GM12878 (cell line): ENCODE data around the gene ABHD12B. TPM values are rescaled to one million over a fixed set of nuclear protein-coding genes. Genes with fewer than 3 reads are reported as not detected.

Experiments
- ATAC-seq: fragments of 200-7000 bp; cut with Tn5 transposase; 3 replicates; pipeline ENCODE4 v1.9.1; 2020; ENCODE audit warnings: mild to moderate bottlenecking, moderate library complexity
- BruUV-seq: library from RNA; stranded (reverse); fragments of 400-500 nt; replicated peaks from 2 replicates; lab custom pipeline; 2021; lab: Mats Ljungman, UMichigan
- CTCF ChIA-PET: fragments of 300-600 bp; sonication (Branson Sonifier 250); formaldehyde crosslinking; extraction: SDS; loops from one replicate; lab custom pipeline; 2021; ENCODE audit warnings: inconsistent platforms; lab: Yijun Ruan, JAX
- POLR2A ChIA-PET: fragments of 350-600 bp; formaldehyde crosslinking; extraction: SDS; loops from one replicate; lab custom pipeline; 2021; ENCODE audit warnings: inconsistent platforms; lab: Charles Lee
- RAD21 ChIA-PET: fragments of 300-600 bp; sonication (Branson Sonifier 250); formaldehyde crosslinking; loops from one replicate; lab custom pipeline; 2023; ENCODE audit warnings: antibody characterized with exemption; ENCODE audit not compliant: unreplicated experiment; lab: Charles Lee
- SMC1A ChIA-PET: fragments of 300-600 bp; sonication (Branson Sonifier 250); formaldehyde crosslinking; loops from one replicate; lab custom pipeline; 2023; ENCODE audit not compliant: unreplicated experiment, uncharacterized antibody; lab: Charles Lee
- DNase-seq: peaks from one replicate; pipeline ENCODE4 v3.0.0-alpha.2; 2011; ENCODE audit warnings: low read depth, low spot score
- FAIRE-seq: peaks from 3 replicates; lab custom pipeline; 2011; peaks lifted over from hg19 to GRCh38; lab: Jason Lieb, UNC
- H2AFZ ChIP-seq: 2 replicates; pipeline ENCODE4 v1.6.0; 2011; ENCODE audit warnings: low read depth, low read length, control low read depth; ENCODE audit not compliant: control insufficient read depth
- H3K27ac ChIP-seq: 2 replicates; pipeline ENCODE4 v1.5.1; 2011; ENCODE audit warnings: control low read depth; ENCODE audit not compliant: control insufficient read depth, insufficient read depth
- H3K27me3 ChIP-seq, 2 experiments: replicated peaks in 1 of 2; 2 replicates each; pipeline versions ENCODE4 v1.6.0 to v1.6.1; 2011; ENCODE audit warnings: low read length in 1 of 2; ENCODE audit not compliant: control insufficient read depth in 2 of 2, insufficient read depth in 2 of 2
- H3K36me3 ChIP-seq, 2 experiments: 2 replicates each; pipeline ENCODE4 v1.5.1; 2011; ENCODE audit warnings: low read length in 1 of 2; ENCODE audit not compliant: control insufficient read depth in 2 of 2, insufficient read depth in 2 of 2
- H3K4me1 ChIP-seq: 2 replicates; pipeline ENCODE4 v1.6.1; 2011; ENCODE audit warnings: mild to moderate bottlenecking, low read length, moderate library complexity, mixed read lengths; ENCODE audit not compliant: control insufficient read depth, insufficient read depth
- H3K4me2 ChIP-seq: 2 replicates; pipeline ENCODE4 v1.6.0; 2011; ENCODE audit warnings: control low read depth; ENCODE audit not compliant: control insufficient read depth, insufficient read depth
- H3K4me3 ChIP-seq: fragments of 200-600 bp; sonication (generic); 2 replicates; pipeline ENCODE4 v1.5.1; 2016
- H3K79me2 ChIP-seq: 2 replicates; pipeline ENCODE4 v1.6.0; 2011; ENCODE audit warnings: low read length; ENCODE audit not compliant: control insufficient read depth, insufficient read depth
- H3K9ac ChIP-seq: 2 replicates; pipeline ENCODE4 v1.8.0; 2011; ENCODE audit warnings: low read length, control low read depth, mixed read lengths; ENCODE audit not compliant: control insufficient read depth, insufficient read depth
- H3K9me3 ChIP-seq: replicated peaks from 3 replicates; pipeline ENCODE4 v1.5.1; 2011; ENCODE audit warnings: mild to moderate bottlenecking, low read length; ENCODE audit not compliant: control insufficient read depth, insufficient read depth
- H4K20me1 ChIP-seq: 2 replicates; pipeline ENCODE4 v1.6.0; 2011; ENCODE audit not compliant: control insufficient read depth, insufficient read depth
- BCL11A ChIP-seq: IDR thresholded peaks from 2 replicates; pipeline ENCODE4 v1.6.1; 2011; ENCODE audit warnings: low read depth, low read length
- BMI1 ChIP-seq: fragments of 450-650 bp; IDR thresholded peaks from 2 replicates; pipeline ENCODE4 v1.6.1; 2016; ENCODE audit warnings: mild to moderate bottlenecking, moderate library complexity, borderline replicate concordance
- BRCA1 ChIP-seq: IDR thresholded peaks from 2 replicates; pipeline ENCODE4 v1.6.1; 2011; ENCODE audit warnings: low read depth, low read length, improper control_type of control experiment
- CREB1 ChIP-seq: IDR thresholded peaks from 2 replicates; pipeline ENCODE4 v1.6.1; 2012; ENCODE audit warnings: low read depth, mild to moderate bottlenecking, inconsistent platforms
- E2F4 ChIP-seq: IDR thresholded peaks from 2 replicates; pipeline ENCODE4 v1.6.1; 2012; ENCODE audit warnings: low read depth, low read length, improper control_type of control experiment
- ETV6 ChIP-seq, 2 experiments: fragments of 450-650 bp in 1 of 2; IDR thresholded peaks in 1 of 2; conservative IDR thresholded peaks in 1 of 2; 2 replicates each; pipeline ENCODE4 v1.6.1; 2014; ENCODE audit warnings: antibody characterized with exemption in 1 of 2, borderline replicate concordance in 1 of 2, low read depth in 1 of 2, mild to moderate bottlenecking in 1 of 2, moderate library complexity in 1 of 2
- FOS ChIP-seq: IDR thresholded peaks from 3 replicates; pipeline ENCODE4 v1.6.1; 2011; ENCODE audit warnings: borderline replicate concordance; ENCODE audit not compliant: insufficient read length; ENCODE audit errors: extremely low read depth
- KDM1A ChIP-seq: fragments of 200-600 bp; sonication (generic); IDR thresholded peaks from 2 replicates; pipeline ENCODE4 v1.6.1; 2016; ENCODE audit warnings: borderline replicate concordance
- NFIC ChIP-seq: IDR thresholded peaks from 2 replicates; pipeline ENCODE4 v1.6.1; 2012; ENCODE audit warnings: low read depth, mild to moderate bottlenecking, inconsistent platforms, low read length, moderate library complexity
- PAX8 ChIP-seq: fragments of 450-650 bp; IDR thresholded peaks from 2 replicates; pipeline ENCODE4 v1.6.1; 2017; ENCODE audit warnings: mild to moderate bottlenecking, moderate library complexity
- SIN3A ChIP-seq: IDR thresholded peaks from 2 replicates; pipeline ENCODE4 v1.6.1; 2012; ENCODE audit warnings: low read depth, low read length, improper control_type of control experiment
- USF1 ChIP-seq: IDR thresholded peaks from 2 replicates; pipeline ENCODE4 v1.6.1; 2011; ENCODE audit warnings: borderline replicate concordance, low read depth, mild to moderate bottlenecking, moderate library complexity, mixed read lengths, low read length; ENCODE audit not compliant: insufficient read depth; ENCODE audit errors: extremely low read length
- WRNIP1 ChIP-seq: IDR thresholded peaks from 2 replicates; pipeline ENCODE4 v1.6.1; 2011; ENCODE audit warnings: low read depth, low read length, improper control_type of control experiment, borderline replicate concordance
- ZNF622 ChIP-seq: fragments of 450-650 bp; IDR thresholded peaks from 2 replicates; pipeline ENCODE4 v1.6.1; 2017; ENCODE audit warnings: mild to moderate bottlenecking, inconsistent platforms
- WGBS: methylation state at CpG from one replicate; pipeline ENCODE4 v1.1.6; 2016; ENCODE audit warnings: low lambda C conversion rate; ENCODE audit not compliant: insufficient replicate concordance, insufficient coverage; ENCODE audit errors: missing lambda C conversion rate; 5-methylcytosine and 5-hydroxymethylcytosine counted together
- in situ Hi-C: fragments of 300-500 bp; cut with MboI; formaldehyde crosslinking; loops from 9 replicates; pipeline ENCODE4 v1.14.3; 2018; ENCODE audit warnings: mixed read lengths
- intact Hi-C: fragments of 100-400 bp; cut with micrococcal nuclease; formaldehyde crosslinking; loops from one replicate; pipeline ENCODE4 v1.14.2; 2022; ENCODE audit not compliant: unreplicated experiment
- polyA plus RNA-seq, 11 experiments: library from polyadenylated mRNA; depleted of rRNA in 4 of 11; unstranded in 6 of 11; stranded (reverse) in 5 of 11; fragments of >200 nt; fragmentation: Nextera tagmentation in 4 of 11; fragmentation: Illumina TruSeq in 1 of 11; extraction: Ambion mirVana in 4 of 11; extraction: Trizol in 1 of 11; gene quantifications; 1 replicate in 1 of 11; 2 replicates in 10 of 11; pipeline versions ENCODE4 v1.2.1 to v1.2.3, GENCODE V29; 2011 to 2016; ENCODE audit warnings: inconsistent platforms in 2 of 11, missing spikeins in 2 of 11, low read depth in 1 of 11
- total RNA-seq, 4 experiments: library from RNA; depleted of rRNA in 3 of 4; stranded (reverse); fragments of >200 nt in 3 of 4; fragmentation: Illumina TruSeq in 1 of 4; extraction: Trizol in 1 of 4; gene quantifications; 2 replicates each; pipeline versions ENCODE4 v1.2.1 to v1.2.3, GENCODE V29; 2013 to 2021

Gene ABHD12B
- total and polyA plus RNA-seq, 10 of the 15 experiments (the other 5 are each of a cell fraction or from before 2014, with no cell fraction given), result not detected

GRCh38 chr14:50825307-50825706 is 46.5 kb upstream of the ABHD12B start:
- peak overlapping the region; percentile 80 for H3K4me2 ChIP-seq
- intact Hi-C loops, result loop anchor here (10.0 kb wide), 1 partner anchor 511 kb away; the partner anchor contains the start of genes DMAC2L and L2HGDH
- BruUV-seq, result TSS peak; percentile 1

GRCh38 chr14:50826681-50827080 is 45.2 kb upstream of the ABHD12B start:
- Histone ChIP-seq H3K27me3 (no peaks in the 10 kb centered on the region), H3K79me2 (peaks cover 98% of the 10 kb centered on the region), H3K4me2 (peak overlapping the region; percentile 80), H3K4me1 (peaks cover 21% of the 10 kb centered on the region), H3K9me3 (no peaks in the 10 kb centered on the region), H4K20me1 (0 out of 2 replicates have a peak, but pooled peaks cover 4% of the 10 kb centered on the region), H3K36me3 (peaks cover 0 to 2% of the 10 kb centered on the region in 2 experiments; a peak in 1 of 4 replicates), H2AFZ (no peak overlapping the region), H3K9ac (no peak overlapping the region; the same call in 1 of the 2 replicates), H3K27ac (peak overlapping the region; percentile 47), H3K4me3 (peak overlapping the region; percentile 74; the same call in 1 of the 2 replicates)
- WGBS, result 92% methylated on average over 8 of the region's 8 CpGs
- SMC1A ChIA-PET, result interaction anchor here (1.2 to 16.9 kb wide), 6 partner anchors 9 to 91 kb away, joined by 3 to 360 read pairs (median 5); no protein-coding TSS in a partner anchor
- no peak for FAIRE-seq
- POLR2A ChIA-PET, result interaction anchor here (0.6 to 6.0 kb wide), 7 partner anchors 11 to 90 kb away, joined by 3 to 36 read pairs (median 4); no protein-coding TSS in a partner anchor
- no peak for DNase-seq
- in situ Hi-C loops (loop anchor here (10.0 kb wide), 1 partner anchor 1202 kb away; the partner anchor contains the start of genes MGAT2 and RPL36AL), intact Hi-C loops (loop anchor here (10.0 kb wide), 1 partner anchor 512 kb away; the partner anchor contains the start of genes DMAC2L and L2HGDH)
- RAD21 ChIA-PET, result interaction anchor here (0.7 to 6.8 kb wide), 9 partner anchors 13 to 225 kb away, joined by 3 to 106 read pairs (median 8); no protein-coding TSS in a partner anchor
- CTCF ChIA-PET, result interaction anchor here (0.6 to 9.2 kb wide), 7 partner anchors 12 to 225 kb away, joined by 3 to 98 read pairs (median 4); no protein-coding TSS in a partner anchor
- no TSS peak for BruUV-seq
- no peak for ATAC-seq
- TF ChIP-seq FOS (no peak), SIN3A (no peak), PAX8 (no peak), USF1 (no peak), CREB1 (no peak), E2F4 (no peak), ZNF622 (no peak), ETV6 (conservative IDR thresholded peaks at IDR 0.05 in 1 of 2, IDR thresholded peaks at IDR 0.05 in 1 of 2; ENCODE audit: borderline replicate concordance in 1 of 2, low read depth in 1 of 2) (no peak), BCL11A (no peak), BRCA1 (no peak)

More at GRCh38 chr14:50825307-50825706, 46.5 kb upstream of the ABHD12B start:
- TF ChIP-seq NFIC (no peak), KDM1A (no peak), WRNIP1 (no peak), BMI1 (no peak)
- ChIA-PET CTCF (interaction anchor here (2.3 to 9.2 kb wide), 3 partner anchors 32 to 49 kb away, joined by 12 to 98 read pairs (median 76); no protein-coding TSS in a partner anchor), RAD21 (interaction anchor here (6.8 to 7.8 kb wide), 2 partner anchors 35 to 36 kb away, joined by 79 to 87 read pairs; no protein-coding TSS in a partner anchor), POLR2A (interaction anchor here (0.6 kb wide), 2 partner anchors 14 to 1056 kb away, joined by 4 to 6 read pairs; no protein-coding TSS in a partner anchor), SMC1A (interaction anchor here (1.9 to 16.9 kb wide), 3 partner anchors 8 to 35 kb away, joined by 5 to 360 read pairs (median 180); no protein-coding TSS in a partner anchor)
- peaks cover 32% of the 10 kb centered on the region for H3K4me1 ChIP-seq
- peaks cover 0 to 2% of the 10 kb centered on the region in 2 experiments; a peak in 2 of 4 replicates for H3K36me3 ChIP-seq
- no peak for ATAC-seq
- whole genome bisulfite sequencing, result 95% methylated on average over 1 of the region's 1 CpG
- in situ Hi-C loops, result loop anchor here (10.0 kb wide), 1 partner anchor 1201 kb away; the partner anchor contains the start of genes MGAT2 and RPL36AL
- H3K27ac ChIP-seq, result no peak overlapping the region
- no peaks in the 10 kb centered on the region for H3K27me3 ChIP-seq
- DNase-seq, result no peak
- H3K9ac ChIP-seq, result no peak overlapping the region
- no peak overlapping the region for H2AFZ ChIP-seq
- no peak for FAIRE-seq
- H3K9me3 ChIP-seq, result no peaks in the 10 kb centered on the region
- peak overlapping the region; percentile 74 for H3K4me3 ChIP-seq
- 0 out of 2 replicates have a peak, but pooled peaks cover 4% of the 10 kb centered on the region for H4K20me1 ChIP-seq
- H3K79me2 ChIP-seq, result peaks cover 100% of the 10 kb centered on the region
